Measurements from ENCODE around the gene ANGEL1.

Gene ANGEL1

GRCh38 chr14:76742185-76742584 lies 70.5 kb downstream of the ANGEL1 start:
- Histone ChIP-seq H3K9ac (ENCODE audit: low read length) (no peak overlapping the region), H3K36me3 (ENCODE audit: low read length) (no peaks in the 10 kb centered on the region), H3F3A (ENCODE audit: insufficient read depth) (no peaks in the 10 kb centered on the region), H2AFZ (ENCODE audit: low read depth, low read length, severe bottlenecking) (no peak overlapping the region), H4K20me1 (ENCODE audit: low read depth, low read length) (no peaks in the 10 kb centered on the region), H3K9me3 (ENCODE audit: insufficient read depth, low read length) (no peaks in the 10 kb centered on the region), H3K4me3 (ENCODE audit: insufficient read depth, low read length, poor library complexity, severe bottlenecking) (no peak overlapping the region), H3K9me2 (replicated peaks; ENCODE audit: insufficient read depth, low read length) (no peaks in the 10 kb centered on the region), H3K27me3 (ENCODE audit: low read length) (no peaks in the 10 kb centered on the region), H3K79me2 (ENCODE audit: insufficient read depth, low read length) (no peaks in the 10 kb centered on the region), H3K27ac (ENCODE audit: low read depth, low read length) (no peak overlapping the region), H3K4me2 (ENCODE audit: low read depth, low read length, poor library complexity, severe bottlenecking) (no peak overlapping the region)
- TF ChIP-seq EZH2phosphoT487 (conservative IDR thresholded peaks at IDR 0.05; ENCODE audit: low read length) = no peak
- no peak for TF ChIP-seq CTCF (IDR thresholded peaks at IDR 0.05; ENCODE audit: insufficient read depth, low read length, poor library complexity, severe bottlenecking)

- Histone ChIP-seq H3F3A (ENCODE audit: insufficient read depth) (no peaks in the 10 kb centered on the region), H3K9me3 (ENCODE audit: insufficient read depth, low read length) (no peaks in the 10 kb centered on the region), H3K36me3 (ENCODE audit: low read length) (no peaks in the 10 kb centered on the region), H4K20me1 (ENCODE audit: low read depth, low read length) (no peaks in the 10 kb centered on the region), H2AFZ (ENCODE audit: low read depth, low read length, severe bottlenecking) (no peak overlapping the region), H3K79me2 (ENCODE audit: insufficient read depth, low read length) (no peaks in the 10 kb centered on the region), H3K9me2 (replicated peaks; ENCODE audit: insufficient read depth, low read length) (no peaks in the 10 kb centered on the region), H3K27me3 (ENCODE audit: low read length) (no peaks in the 10 kb centered on the region), H3K4me2 (ENCODE audit: low read depth, low read length, poor library complexity, severe bottlenecking) (no peak overlapping the region), H3K9ac (ENCODE audit: low read length) (no peak overlapping the region), H3K4me3 (ENCODE audit: insufficient read depth, low read length, poor library complexity, severe bottlenecking) (no peak overlapping the region), H3K27ac (ENCODE audit: low read depth, low read length) (no peak overlapping the region)
- TF ChIP-seq CTCF (IDR thresholded peaks at IDR 0.05; ENCODE audit: insufficient read depth, low read length, poor library complexity, severe bottlenecking) (no peak), EZH2phosphoT487 (conservative IDR thresholded peaks at IDR 0.05; ENCODE audit: low read length) (no peak)
Observed at GRCh38 chr14:76741074-76741473, 71.6 kb downstream of the ANGEL1 start.
